ENCODE measurements around the gene KCNE3. TPM values are rescaled to one million over a fixed set of nuclear protein-coding genes. Genes with fewer than 3 reads are reported as not detected.
A peak's percentile ranks its signal among the peaks of the same experiment; 100 is the strongest.

KCNE3 gene
- polyA plus RNA-seq, 1 donor: 33.1 TPM

GRCh38 chr11:74460481-74461154 is 6.7 kb downstream of the KCNE3 start:
- Histone ChIP-seq H3K36me3 (ENCODE audit: control insufficient read depth, insufficient read depth, low read length) (peaks cover 31% of the 10 kb centered on the region), H3K4me1 (ENCODE audit: control insufficient read depth, insufficient read depth, low read length) (peaks cover 36% of the 10 kb centered on the region), H3K27ac (ENCODE audit: low read length) (peak overlapping the region; percentile 21), H3K9me3 (ENCODE audit: control insufficient read depth, low read depth, low read length) (no peaks in the 10 kb centered on the region), H3K4me3 (ENCODE audit: low read length) (no peak overlapping the region), H3K27me3 (ENCODE audit: control insufficient read depth, insufficient read depth, low read length) (no peaks in the 10 kb centered on the region)
- WGBS (ENCODE audit: insufficient coverage, low lambda C conversion rate): 14% methylated on average over 1 of the region's 2 CpGs
- no peak for DNase-seq

DNA sequence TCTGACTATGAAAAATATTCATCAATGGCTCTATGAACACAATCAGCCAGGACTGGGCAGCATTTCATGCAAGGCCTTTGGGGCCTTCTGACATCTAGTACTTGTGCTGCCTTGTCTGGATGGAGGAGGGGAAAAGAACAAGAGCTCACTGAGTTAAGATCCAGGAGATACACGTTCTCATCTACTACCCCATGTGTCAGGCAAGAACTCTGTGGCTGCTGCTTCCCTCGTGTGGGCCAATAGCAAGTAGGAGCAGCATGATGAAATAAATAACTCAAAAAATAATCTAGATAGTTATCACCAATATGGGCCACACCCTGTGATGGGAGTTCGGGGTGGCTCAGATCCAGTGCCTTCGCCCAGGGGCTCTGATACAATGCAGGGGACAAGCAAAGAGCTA is 7.3 kb downstream of the KCNE3 start:
- no CpG with 5 or more reads among the region's 4 CpGs for WGBS (ENCODE audit: insufficient coverage, low lambda C conversion rate)
- H3K4me3 ChIP-seq (ENCODE audit: low read length): no peak overlapping the region

DNA sequence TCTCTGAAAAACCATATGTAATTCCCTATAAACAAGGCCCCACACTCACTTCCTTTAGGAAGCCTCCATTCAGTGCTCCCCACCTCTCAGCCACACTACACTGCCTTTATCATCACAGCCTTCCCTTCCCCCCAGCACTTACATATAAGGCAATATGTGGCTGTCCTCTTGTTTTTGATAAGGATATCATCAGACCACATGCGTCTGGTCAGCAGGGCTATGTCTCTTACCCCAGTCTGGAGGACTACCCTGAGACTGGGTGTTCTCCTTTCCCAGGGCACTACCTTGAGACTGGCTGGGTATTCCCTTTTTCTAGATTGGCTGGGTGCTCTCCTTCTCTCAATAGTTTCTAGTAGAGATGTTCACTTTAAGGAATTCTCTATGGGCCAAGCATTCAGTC is 7.8 kb downstream of the KCNE3 start:
- no peak overlapping the region for H3K27ac ChIP-seq (ENCODE audit: low read length)
- DNase-seq: no peak
- H3K27me3 ChIP-seq (ENCODE audit: control insufficient read depth, insufficient read depth, low read length): no peaks in the 10 kb centered on the region
- H3K4me3 ChIP-seq (ENCODE audit: low read length): no peak overlapping the region
- peaks cover 31% of the 10 kb centered on the region for H3K36me3 ChIP-seq (ENCODE audit: control insufficient read depth, insufficient read depth, low read length)
- WGBS (ENCODE audit: insufficient coverage, low lambda C conversion rate): no CpG with 5 or more reads among the region's 1 CpG
- H3K4me1 ChIP-seq (ENCODE audit: control insufficient read depth, insufficient read depth, low read length): peaks cover 26% of the 10 kb centered on the region
- H3K9me3 ChIP-seq (ENCODE audit: control insufficient read depth, low read depth, low read length): no peaks in the 10 kb centered on the region

More for the DNA sequence above, 7.3 kb downstream of the KCNE3 start:
- no peak overlapping the region for H3K27ac ChIP-seq (ENCODE audit: low read length)
- H3K4me1 ChIP-seq (ENCODE audit: control insufficient read depth, insufficient read depth, low read length): peaks cover 31% of the 10 kb centered on the region
- H3K9me3 ChIP-seq (ENCODE audit: control insufficient read depth, low read depth, low read length): no peaks in the 10 kb centered on the region
- no peak for DNase-seq
- peaks cover 31% of the 10 kb centered on the region for H3K36me3 ChIP-seq (ENCODE audit: control insufficient read depth, insufficient read depth, low read length)
- no peaks in the 10 kb centered on the region for H3K27me3 ChIP-seq (ENCODE audit: control insufficient read depth, insufficient read depth, low read length)

DNA sequence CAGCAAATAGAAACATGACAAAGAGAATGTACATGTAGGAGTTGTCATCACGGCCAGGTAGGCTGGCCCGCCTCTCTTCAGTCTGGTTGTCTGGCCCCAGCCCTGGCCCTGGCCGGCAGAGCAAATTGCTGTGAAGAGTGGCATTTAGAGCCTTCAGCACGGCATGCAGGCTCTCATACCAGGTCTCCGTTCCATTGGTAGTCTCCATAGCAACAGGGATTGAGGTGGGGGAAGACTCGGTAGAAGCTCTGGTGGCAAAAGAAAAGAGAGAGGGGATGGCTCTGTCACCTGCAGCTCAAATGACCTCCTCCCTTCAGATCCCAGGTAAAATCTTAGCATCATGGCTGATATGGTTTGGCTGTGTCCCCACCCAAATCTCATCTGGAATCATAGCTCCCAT is 10.0 kb downstream of the KCNE3 start:
- Histone ChIP-seq H3K27me3 (ENCODE audit: control insufficient read depth, insufficient read depth, low read length) (no peaks in the 10 kb centered on the region), H3K4me3 (ENCODE audit: low read length) (no peak overlapping the region), H3K9me3 (ENCODE audit: control insufficient read depth, low read depth, low read length) (no peaks in the 10 kb centered on the region), H3K4me1 (ENCODE audit: control insufficient read depth, insufficient read depth, low read length) (peaks cover 8% of the 10 kb centered on the region), H3K36me3 (ENCODE audit: control insufficient read depth, insufficient read depth, low read length) (peaks cover 24% of the 10 kb centered on the region), H3K27ac (ENCODE audit: low read length) (no peak overlapping the region)
- no peak for DNase-seq
- no CpG with 5 or more reads among the region's 6 CpGs for WGBS (ENCODE audit: insufficient coverage, low lambda C conversion rate)

DNA sequence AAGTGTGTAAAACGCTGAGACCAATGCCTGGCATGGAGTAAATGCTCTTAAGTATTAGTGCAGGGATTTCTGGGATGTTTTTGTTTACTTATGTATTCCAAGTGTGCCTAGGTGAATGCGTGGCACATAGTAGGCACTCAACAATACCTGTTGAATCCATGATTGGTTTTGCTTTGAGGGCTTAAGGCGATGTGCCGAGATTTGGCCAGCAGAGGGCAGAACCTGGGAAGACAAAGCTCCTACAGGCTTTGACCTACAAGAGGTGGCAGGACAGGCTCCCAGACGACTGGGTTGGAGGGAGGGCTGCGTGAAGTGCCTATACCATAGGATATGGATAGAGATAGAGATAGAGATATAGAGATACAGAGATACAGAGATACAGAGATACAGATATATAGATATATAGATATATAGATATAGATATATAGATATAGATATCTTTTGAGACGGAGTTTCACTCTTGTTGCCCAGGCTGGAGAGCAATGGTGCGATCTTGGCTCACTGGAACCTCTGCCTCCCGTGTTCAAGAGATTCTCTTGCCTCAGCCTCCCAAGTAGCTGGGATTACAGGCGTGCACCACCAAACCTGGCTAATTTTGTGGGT is 13.9 kb downstream of the KCNE3 start:
- H3K4me1 ChIP-seq (ENCODE audit: control insufficient read depth, insufficient read depth, low read length): no peaks in the 10 kb centered on the region
- H3K4me3 ChIP-seq (ENCODE audit: low read length): no peak overlapping the region
- no peaks in the 10 kb centered on the region for H3K9me3 ChIP-seq (ENCODE audit: control insufficient read depth, low read depth, low read length)
- no CpG with 5 or more reads among the region's 10 CpGs for WGBS (ENCODE audit: insufficient coverage, low lambda C conversion rate)
- H3K27me3 ChIP-seq (ENCODE audit: control insufficient read depth, insufficient read depth, low read length): no peaks in the 10 kb centered on the region
- peak; percentile 51 to 58 for DNase-seq
- H3K36me3 ChIP-seq (ENCODE audit: control insufficient read depth, insufficient read depth, low read length): peaks cover 12% of the 10 kb centered on the region
- no peak overlapping the region for H3K27ac ChIP-seq (ENCODE audit: low read length)

DNA sequence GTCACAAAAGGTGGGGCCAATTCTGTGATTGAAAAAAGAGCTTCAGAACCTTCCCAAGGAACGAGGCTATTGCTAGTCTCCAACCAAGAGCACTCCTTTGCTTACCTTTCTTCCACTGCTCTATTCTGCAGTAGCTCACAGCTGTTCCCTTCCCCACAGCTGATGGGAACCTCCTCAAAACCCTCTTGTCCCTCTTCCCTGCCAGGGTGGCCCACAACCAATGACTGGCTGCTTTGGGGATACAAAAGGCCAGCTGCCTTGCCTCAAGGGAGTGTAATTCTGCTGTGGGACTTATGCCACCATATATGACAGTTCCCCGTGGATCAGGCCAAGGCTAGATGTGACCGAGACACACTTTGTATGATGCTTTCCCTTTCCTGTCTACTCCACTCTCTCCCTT is 15.0 kb downstream of the KCNE3 start:
- H3K27me3 ChIP-seq (ENCODE audit: control insufficient read depth, insufficient read depth, low read length): no peaks in the 10 kb centered on the region
- H3K4me1 ChIP-seq (ENCODE audit: control insufficient read depth, insufficient read depth, low read length): no peaks in the 10 kb centered on the region
- no peak overlapping the region for H3K27ac ChIP-seq (ENCODE audit: low read length)
- H3K9me3 ChIP-seq (ENCODE audit: control insufficient read depth, low read depth, low read length): no peaks in the 10 kb centered on the region
- WGBS (ENCODE audit: insufficient coverage, low lambda C conversion rate): no CpG with 5 or more reads among the region's 3 CpGs
- no peak for DNase-seq
- no peak overlapping the region for H3K4me3 ChIP-seq (ENCODE audit: low read length)
- H3K36me3 ChIP-seq (ENCODE audit: control insufficient read depth, insufficient read depth, low read length): peaks cover 10% of the 10 kb centered on the region

GRCh38 chr11:74450318-74450717 is 17.0 kb downstream of the KCNE3 start:
- H3K36me3 ChIP-seq (ENCODE audit: control insufficient read depth, insufficient read depth, low read length): no peaks in the 10 kb centered on the region
- no peaks in the 10 kb centered on the region for H3K9me3 ChIP-seq (ENCODE audit: control insufficient read depth, low read depth, low read length)
- no peak for DNase-seq
- H3K27ac ChIP-seq (ENCODE audit: low read length): no peak overlapping the region
- H3K4me3 ChIP-seq (ENCODE audit: low read length): no peak overlapping the region
- H3K4me1 ChIP-seq (ENCODE audit: control insufficient read depth, insufficient read depth, low read length): no peaks in the 10 kb centered on the region
- whole genome bisulfite sequencing (ENCODE audit: insufficient coverage, low lambda C conversion rate): 80% methylated on average over 1 of the region's 6 CpGs
- H3K27me3 ChIP-seq (ENCODE audit: control insufficient read depth, insufficient read depth, low read length): no peaks in the 10 kb centered on the region

DNA sequence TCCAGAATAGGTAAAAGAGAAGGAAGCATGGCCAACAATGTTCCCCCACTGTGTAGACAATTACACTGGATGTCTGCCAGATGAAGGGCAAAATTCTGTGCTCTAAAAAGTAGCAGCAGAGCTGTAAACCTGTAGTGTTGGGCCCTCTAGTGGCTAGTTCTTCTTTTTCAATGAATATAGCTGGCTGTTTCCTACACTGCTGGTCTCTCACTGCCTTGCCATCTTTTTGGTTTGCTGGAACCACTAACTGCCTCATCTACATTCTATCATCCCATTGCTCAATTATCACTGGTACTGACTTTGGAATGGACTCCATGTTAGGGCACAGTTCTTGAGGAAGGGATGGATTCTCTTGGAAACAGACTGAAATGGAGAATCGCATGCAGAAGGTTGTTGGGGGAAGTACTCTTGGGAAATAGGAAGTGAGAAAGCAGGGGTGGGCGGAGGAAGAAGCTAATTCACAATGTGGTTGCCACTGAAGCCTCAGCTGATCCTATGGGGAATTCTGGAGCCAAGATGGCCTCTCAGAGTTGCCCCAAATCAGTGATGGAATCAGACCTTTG is 17.9 kb downstream of the KCNE3 start:
- Histone ChIP-seq H3K36me3 (ENCODE audit: control insufficient read depth, insufficient read depth, low read length) (no peaks in the 10 kb centered on the region), H3K4me1 (ENCODE audit: control insufficient read depth, insufficient read depth, low read length) (no peaks in the 10 kb centered on the region), H3K27ac (ENCODE audit: low read length) (no peak overlapping the region), H3K4me3 (ENCODE audit: low read length) (no peak overlapping the region), H3K9me3 (ENCODE audit: control insufficient read depth, low read depth, low read length) (no peaks in the 10 kb centered on the region), H3K27me3 (ENCODE audit: control insufficient read depth, insufficient read depth, low read length) (no peaks in the 10 kb centered on the region)
- WGBS (ENCODE audit: insufficient coverage, low lambda C conversion rate): no CpG with 5 or more reads among the region's 2 CpGs
- peak in 1 of 2 donors; percentile 64 for DNase-seq

DNA sequence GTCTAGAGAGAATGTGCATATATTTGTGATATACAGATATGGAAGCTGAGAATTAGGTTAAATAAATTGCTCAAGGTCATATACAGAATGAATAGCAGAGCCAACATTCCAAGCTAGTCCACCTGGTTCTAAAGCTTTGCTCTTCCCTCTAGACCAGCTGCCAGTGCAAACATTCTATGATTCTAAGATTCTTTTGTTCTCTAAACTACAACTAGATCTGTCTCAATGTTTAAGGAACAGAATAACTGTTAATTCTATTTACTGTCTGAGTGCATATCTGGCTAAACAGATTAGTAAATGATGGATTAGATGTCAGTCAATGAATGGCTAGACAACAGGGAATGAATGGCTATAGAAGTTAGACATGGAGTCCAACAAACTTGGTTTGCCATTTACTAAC is 19.6 kb downstream of the KCNE3 start:
- no peaks in the 10 kb centered on the region for H3K27me3 ChIP-seq (ENCODE audit: control insufficient read depth, insufficient read depth, low read length)
- DNase-seq: no peak
- no peak overlapping the region for H3K4me3 ChIP-seq (ENCODE audit: low read length)
- H3K4me1 ChIP-seq (ENCODE audit: control insufficient read depth, insufficient read depth, low read length): peaks cover 7% of the 10 kb centered on the region
- no peaks in the 10 kb centered on the region for H3K9me3 ChIP-seq (ENCODE audit: control insufficient read depth, low read depth, low read length)
- H3K36me3 ChIP-seq (ENCODE audit: control insufficient read depth, insufficient read depth, low read length): no peaks in the 10 kb centered on the region
- H3K27ac ChIP-seq (ENCODE audit: low read length): no peak overlapping the region

DNA sequence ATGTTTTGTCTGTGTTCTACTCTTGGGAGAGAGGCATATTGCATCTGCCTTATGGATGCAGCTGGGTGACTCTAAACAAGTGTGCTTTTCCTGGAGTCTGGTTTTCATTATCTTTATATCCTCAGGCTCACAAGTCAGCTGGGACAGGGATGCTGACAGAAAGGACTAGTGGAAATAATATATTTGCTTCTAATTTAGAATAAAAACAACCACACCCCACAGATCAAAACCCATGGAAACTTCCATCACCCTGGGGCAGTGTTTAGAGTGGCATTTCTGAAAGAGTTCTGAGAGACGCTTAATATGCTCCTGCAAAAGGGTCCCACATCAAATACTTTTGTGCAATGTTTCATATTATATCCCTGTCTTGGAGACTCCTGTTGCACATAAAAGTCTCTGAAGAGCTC is 20.8 kb downstream of the KCNE3 start:
- no peak for DNase-seq
- Histone ChIP-seq H3K27me3 (ENCODE audit: control insufficient read depth, insufficient read depth, low read length) (no peaks in the 10 kb centered on the region), H3K9me3 (ENCODE audit: control insufficient read depth, low read depth, low read length) (no peaks in the 10 kb centered on the region), H3K4me3 (ENCODE audit: low read length) (no peak overlapping the region), H3K4me1 (ENCODE audit: control insufficient read depth, insufficient read depth, low read length) (peaks cover 13% of the 10 kb centered on the region), H3K36me3 (ENCODE audit: control insufficient read depth, insufficient read depth, low read length) (no peaks in the 10 kb centered on the region), H3K27ac (ENCODE audit: low read length) (no peak overlapping the region)
- no CpG with 5 or more reads among the region's 1 CpG for WGBS (ENCODE audit: insufficient coverage, low lambda C conversion rate)

Measured in large intestine (tissue), 3 donors.